Sigmoid colon (tissue), 7 donors: Measurements from ENCODE around the gene VPS54. TPM values are rescaled to one million over a fixed set of nuclear protein-coding genes. Genes with fewer than 3 reads are reported as not detected.

Experiments used
- DNase-seq: peaks from one replicate; pipeline ENCODE4 v3.0.0-alpha.2; 2019
- H3K27ac ChIP-seq, 4 donors: fragments of 200-600 bp; sonication (generic); one replicate each; pipeline ENCODE4 v1.5.1; 2016 to 2019; ENCODE audit warnings: mild to moderate bottlenecking in 1 of 4
- H3K27me3 ChIP-seq, 3 donors: fragments of 200-600 bp; sonication (generic); one replicate each; pipeline ENCODE4 v1.5.1; 2019; ENCODE audit warnings: mild to moderate bottlenecking in 1 of 3
- H3K36me3 ChIP-seq, 4 donors: fragments of 200-600 bp; sonication (generic); one replicate each; pipeline ENCODE4 v1.5.1; 2016 to 2019
- H3K4me1 ChIP-seq, 4 donors: fragments of 200-600 bp; sonication (generic); one replicate each; pipeline ENCODE4 v1.5.1; 2017 to 2019
- H3K4me3 ChIP-seq, 4 donors: fragments of 200-600 bp; sonication (generic); one replicate each; pipeline ENCODE4 v1.5.1; 2017 to 2019; ENCODE audit warnings: mild to moderate bottlenecking in 2 of 4, moderate library complexity in 1 of 4
- H3K9me3 ChIP-seq, 4 donors: fragments of 200-600 bp in 3 of 4; sonication (generic) in 3 of 4; one replicate each; pipeline versions ENCODE4 v1.5.1 to v1.6.1; 2013 to 2019
- EP300 ChIP-seq, 4 donors: sonication (generic); formaldehyde crosslinking; IDR thresholded peaks; one replicate each; pipeline ENCODE4 v1.6.1; 2017; ENCODE audit warnings: antibody characterized with exemption in 4 of 4
- POLR2A ChIP-seq, 2 donors: fragments of 450-650 bp; IDR thresholded peaks; one replicate each; pipeline ENCODE4 v1.6.1; 2016; ENCODE audit warnings: antibody characterized with exemption in 2 of 2, mild to moderate bottlenecking in 2 of 2, moderate library complexity in 2 of 2
- POLR2AphosphoS5 ChIP-seq, 4 donors: sonication (generic); formaldehyde crosslinking; IDR thresholded peaks; one replicate each; pipeline ENCODE4 v1.6.1; 2017; ENCODE audit warnings: antibody characterized with exemption in 4 of 4
- WGBS, 2 donors: extraction: QIAGEN DNeasy Blood & Tissue Kit; methylation state at CpG; one replicate each; pipeline ENCODE4 v1.1.7; 2013; 5-methylcytosine and 5-hydroxymethylcytosine counted together
- intact Hi-C: fragments of 100-400 bp; cut with DNase I; formaldehyde crosslinking; loops from one replicate; pipeline ENCODE4 v1.15.1; 2023
- polyA plus RNA-seq, 3 donors: library from polyadenylated mRNA; stranded (reverse); fragments of 200-250 nt; gene quantifications; one replicate each; pipeline ENCODE4 v1.2.3, GENCODE V29; 2013
- total RNA-seq, 4 donors: library from RNA; depleted of rRNA; stranded (reverse); fragments of >200 nt; gene quantifications; one replicate each; pipeline ENCODE4 v1.1.0, GENCODE V29; 2016
- TF ChIP-seq, protein P1 (sequence below), 4 experiments: fragments of 450-650 bp in 3 of 4; fragments of 200-600 bp in 1 of 4; IDR thresholded peaks; one replicate each; pipeline ENCODE4 v1.5.1; 2016 to 2019; ENCODE audit warnings: antibody characterized with exemption in 4 of 4, mild to moderate bottlenecking in 3 of 4, moderate library complexity in 2 of 4
- donor health status: healthy with polysubstance abuse.
- donor health status: Bipolar disorder and iron deficiency.
- donor health status: healthy.

VPS54 gene
- total and polyA plus RNA-seq, 7 donors: 9.7 to 27.5 (median 24.9) TPM

DNA sequence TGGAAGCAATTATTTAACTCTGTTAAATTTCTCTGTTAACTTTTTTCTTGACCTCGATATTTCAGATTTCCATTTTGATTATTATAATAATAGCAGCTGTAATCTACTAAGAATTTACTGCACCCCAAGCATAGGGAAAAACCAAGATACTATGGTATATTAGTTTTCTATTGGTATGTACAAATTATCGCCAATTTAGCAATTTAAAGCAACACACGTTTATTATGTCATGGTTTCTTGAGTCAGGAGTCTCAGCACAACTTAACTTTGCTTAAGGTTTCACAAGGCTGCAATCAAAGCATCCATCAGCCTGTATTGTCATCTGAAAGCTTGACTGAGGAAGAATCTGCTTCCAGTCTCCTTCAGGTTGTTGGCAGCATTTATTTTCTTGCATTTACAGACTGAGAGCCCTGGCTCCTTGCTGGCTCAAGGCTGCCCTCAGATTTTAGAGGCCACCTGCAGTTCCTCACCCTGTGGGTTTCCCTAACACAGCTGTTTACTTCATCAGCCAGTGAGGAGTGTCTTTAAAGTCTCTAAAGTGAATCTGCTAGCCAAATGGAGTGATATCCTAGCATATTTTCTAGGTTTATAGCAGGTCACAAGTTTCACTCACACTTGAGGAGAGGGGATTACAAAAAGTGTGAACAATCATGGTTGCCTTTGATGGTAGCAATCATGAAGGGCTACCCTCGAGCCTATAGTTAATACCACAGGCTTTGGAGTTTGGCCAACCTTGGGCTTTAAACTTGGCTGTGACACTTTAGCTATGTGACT lies 4.4 kb upstream of the VPS54 start:
- H3K4me3 ChIP-seq: no peak overlapping the region
- H3K27ac ChIP-seq: no peak overlapping the region
- peaks cover 0 to 17% (median 10%) of the 10 kb centered on the region in 4 donors for H3K4me1 ChIP-seq
- WGBS, 2 donors: 68 to 84% methylated on average over 4 of the region's 4 CpGs
- H3K27me3 ChIP-seq: no peaks in the 10 kb centered on the region
- TF ChIP-seq, protein P1, sequence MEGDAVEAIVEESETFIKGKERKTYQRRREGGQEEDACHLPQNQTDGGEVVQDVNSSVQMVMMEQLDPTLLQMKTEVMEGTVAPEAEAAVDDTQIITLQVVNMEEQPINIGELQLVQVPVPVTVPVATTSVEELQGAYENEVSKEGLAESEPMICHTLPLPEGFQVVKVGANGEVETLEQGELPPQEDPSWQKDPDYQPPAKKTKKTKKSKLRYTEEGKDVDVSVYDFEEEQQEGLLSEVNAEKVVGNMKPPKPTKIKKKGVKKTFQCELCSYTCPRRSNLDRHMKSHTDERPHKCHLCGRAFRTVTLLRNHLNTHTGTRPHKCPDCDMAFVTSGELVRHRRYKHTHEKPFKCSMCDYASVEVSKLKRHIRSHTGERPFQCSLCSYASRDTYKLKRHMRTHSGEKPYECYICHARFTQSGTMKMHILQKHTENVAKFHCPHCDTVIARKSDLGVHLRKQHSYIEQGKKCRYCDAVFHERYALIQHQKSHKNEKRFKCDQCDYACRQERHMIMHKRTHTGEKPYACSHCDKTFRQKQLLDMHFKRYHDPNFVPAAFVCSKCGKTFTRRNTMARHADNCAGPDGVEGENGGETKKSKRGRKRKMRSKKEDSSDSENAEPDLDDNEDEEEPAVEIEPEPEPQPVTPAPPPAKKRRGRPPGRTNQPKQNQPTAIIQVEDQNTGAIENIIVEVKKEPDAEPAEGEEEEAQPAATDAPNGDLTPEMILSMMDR (IDR thresholded peaks at IDR 0.05): no peak
- intact Hi-C loops: loop anchor here (5.0 kb wide), 1 partner anchor 119 kb away; the partner anchor contains the start of gene PELI1
- H3K9me3 ChIP-seq: no peaks in the 10 kb centered on the region
- H3K36me3 ChIP-seq: no peaks in the 10 kb centered on the region
- no peak for DNase-seq

DNA sequence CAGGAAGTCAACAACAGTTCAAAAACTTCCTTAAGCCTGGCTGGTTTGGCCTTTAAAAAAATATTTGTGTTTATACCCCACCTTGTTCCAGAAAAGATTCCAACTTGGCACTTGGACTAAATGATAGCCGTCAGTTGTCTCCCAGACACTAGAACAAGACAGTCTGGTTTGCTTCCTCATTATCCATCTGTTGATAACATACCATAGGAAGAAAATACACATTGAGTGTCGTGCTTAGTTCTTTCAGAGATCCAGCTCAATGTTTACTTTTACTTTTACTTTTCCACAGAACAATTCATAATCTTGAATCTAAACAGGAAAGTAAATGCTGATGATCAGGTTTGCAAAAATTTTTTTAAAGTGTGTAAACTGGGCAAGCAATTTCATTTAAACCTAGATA lies 2.4 kb upstream of the VPS54 start:
- Histone ChIP-seq H3K4me1 (peaks cover 0 to 28% (median 24%) of the 10 kb centered on the region in 4 donors), H3K4me3 (no peak overlapping the region), H3K27ac (peak overlapping the region in 2 of 4 donors; percentile 4 to 9), H3K36me3 (no peaks in the 10 kb centered on the region), H3K27me3 (no peaks in the 10 kb centered on the region), H3K9me3 (no peaks in the 10 kb centered on the region)
- TF ChIP-seq POLR2A (IDR thresholded peaks at IDR 0.05) (no peak), POLR2AphosphoS5 (IDR thresholded peaks at IDR 0.05) (no peak), EP300 (IDR thresholded peaks at IDR 0.05) (no peak)
- TF ChIP-seq, protein P1 (IDR thresholded peaks at IDR 0.05): no peak
- DNase-seq: no peak
- intact Hi-C loops: loop anchor here (5.0 kb wide), 1 partner anchor 121 kb away; the partner anchor contains the start of gene PELI1
- WGBS, 2 donors: 4 to 27% methylated on average over 2 of the region's 2 CpGs

DNA sequence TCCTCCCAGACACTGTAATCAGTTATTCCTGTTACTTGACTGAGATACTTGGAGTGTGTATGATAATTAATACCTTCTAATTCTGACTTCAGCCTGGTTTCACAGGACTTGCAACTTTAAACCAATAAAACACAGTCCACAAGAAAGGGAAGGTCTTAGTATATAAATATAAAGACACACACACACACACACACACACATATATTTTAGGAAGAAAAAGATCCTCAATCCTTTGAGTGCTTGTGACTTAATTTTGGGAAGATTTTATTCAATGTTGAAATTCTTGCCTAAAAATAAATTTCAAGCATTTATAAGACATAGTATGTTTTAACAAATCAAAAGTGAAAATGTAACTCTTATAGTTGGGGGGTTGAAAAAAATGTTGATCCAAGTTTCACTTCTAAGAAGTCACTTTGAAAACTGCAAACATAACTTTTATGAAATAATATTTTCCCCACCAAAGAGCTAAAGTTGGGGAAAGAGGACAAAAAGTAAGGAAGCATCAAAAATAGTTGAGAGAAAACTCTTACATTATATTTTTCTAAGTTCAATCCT lies 824 bp upstream of the VPS54 start:
- no peak for TF ChIP-seq POLR2A (IDR thresholded peaks at IDR 0.05)
- TF ChIP-seq POLR2AphosphoS5 (IDR thresholded peaks at IDR 0.05): no peak
- TF ChIP-seq, protein P1 (IDR thresholded peaks at IDR 0.05): no peak
- TF ChIP-seq EP300 (IDR thresholded peaks at IDR 0.05): no peak
- DNase-seq: no peak
- H3K36me3 ChIP-seq: no peaks in the 10 kb centered on the region
- H3K4me3 ChIP-seq: peak overlapping the region in 3 of 4 donors; percentile 75 to 97 (median 81)
- no peaks in the 10 kb centered on the region for H3K27me3 ChIP-seq
- H3K9me3 ChIP-seq: no peaks in the 10 kb centered on the region
- H3K4me1 ChIP-seq: peaks cover 0 to 41% (median 38%) of the 10 kb centered on the region in 4 donors
- H3K27ac ChIP-seq: peak overlapping the region; percentile 96 to 99 (median 97)
- intact Hi-C loops: loop anchor here (5.0 kb wide), 2 partner anchors 122 to 178 kb away; partner anchors contain the start of genes PELI1 and UGP2

DNA sequence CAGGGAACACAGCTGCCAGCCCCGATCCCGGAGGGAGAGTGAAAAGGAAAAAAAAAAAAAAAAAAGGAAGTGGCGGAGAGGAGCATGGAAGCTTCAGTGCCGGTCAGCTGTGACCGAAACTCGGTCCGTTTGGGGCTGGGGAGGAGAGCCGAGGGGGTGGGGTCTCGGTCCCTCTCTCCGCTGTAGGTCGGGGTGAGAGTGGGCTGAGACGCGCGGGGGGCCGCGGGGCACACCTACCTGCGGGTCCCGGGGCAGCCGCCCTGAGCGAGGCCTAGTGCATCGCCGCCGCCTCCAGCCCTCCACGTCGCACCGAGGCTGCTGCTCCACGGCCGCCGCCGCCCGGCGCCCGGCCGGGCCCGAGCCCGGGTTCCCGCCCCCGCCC lies 536 bp downstream of the VPS54 start:
- Histone ChIP-seq H3K36me3 (no peaks in the 10 kb centered on the region), H3K27me3 (no peaks in the 10 kb centered on the region), H3K4me3 (peak overlapping the region; percentile 75 to 97 (median 82)), H3K4me1 (peaks cover 0 to 48% (median 39%) of the 10 kb centered on the region in 4 donors), H3K27ac (peak overlapping the region; percentile 96 to 99 (median 97)), H3K9me3 (no peaks in the 10 kb centered on the region)
- DNase-seq: peak; percentile 76
- WGBS, 2 donors: 1% methylated on average over 38 of the region's 38 CpGs
- intact Hi-C loops: loop anchor here (5.0 kb wide), 1 partner anchor 176 kb away; the partner anchor contains the start of gene UGP2
- TF ChIP-seq, protein P1 (IDR thresholded peaks at IDR 0.05): no peak
- no peak for TF ChIP-seq POLR2AphosphoS5 (IDR thresholded peaks at IDR 0.05)
- no peak for TF ChIP-seq POLR2A (IDR thresholded peaks at IDR 0.05)
- no peak for TF ChIP-seq EP300 (IDR thresholded peaks at IDR 0.05)
